Adipose tissue (tissue), 3 donors: ENCODE measurements around the gene YY2. TPM values are rescaled to one million over a fixed set of nuclear protein-coding genes. Genes with fewer than 3 reads are reported as not detected.
"Not testable (repeated sequence)": the region's sequence is repeated elsewhere in the genome, so short reads cannot be mapped to it uniquely, and the experiment has no call there.

Source experiments
- H3K27ac ChIP-seq: one replicate; pipeline ENCODE4 v1.5.1; 2013; ENCODE audit warnings: low read depth, low read length
- WGBS, 3 donors: extraction: QIAGEN DNeasy Blood & Tissue Kit; methylation state at CpG; one replicate each; pipeline ENCODE4 v1.1.7; 2013; 5-methylcytosine and 5-hydroxymethylcytosine counted together
- polyA plus RNA-seq, 3 donors: library from polyadenylated mRNA; stranded (reverse); fragments of 200-250 nt; gene quantifications; one replicate each; pipeline ENCODE4 v1.2.3, GENCODE V29; 2013
- donor health status: healthy with polysubstance abuse.
- donor health status: Bipolar disorder and iron deficiency.
- donor health status: healthy.

The YY2 gene
- polyA plus RNA-seq: 1 to 10 TPM in 2 of 3 donors, under 1 TPM in 1; 0.47 to 1.3 (median 1.1) TPM

- 87 to 99% (median 98%) methylated on average over 22 to 29 of the region's 29 CpGs for WGBS, 3 donors
- no peak within 1 kb of the TSS for H3K27ac ChIP-seq
Measured at GRCh38 chrX:21855937-21856415, at the start of gene YY2. Gene YY2, plus strand, starts transcription at chrX:21855987. Its CDS starts 498 bp downstream, at chrX:21856485.

DNA sequence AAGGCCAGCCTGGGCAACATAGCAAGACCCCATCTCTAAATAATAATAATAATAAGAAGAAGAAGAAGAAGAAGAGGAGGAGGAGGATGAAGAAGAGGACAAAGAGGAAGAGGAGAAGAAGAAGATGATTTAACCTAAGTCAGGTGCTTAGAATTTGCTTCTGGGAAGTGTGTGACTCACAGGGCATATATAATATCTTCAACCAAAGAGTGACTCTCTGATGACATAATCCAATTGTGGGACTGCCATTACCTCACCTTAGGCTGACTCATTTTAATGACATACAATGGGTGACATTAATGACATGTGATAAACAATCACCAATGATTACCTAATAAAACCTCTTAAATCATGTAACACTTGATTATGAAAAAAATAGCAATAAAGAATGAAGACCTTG is 49.1 kb upstream of the YY2 start:
- H3K27ac ChIP-seq: no peak overlapping the region

- WGBS, 3 donors: 64 to 88% (median 82%) methylated on average over 1 of the region's 1 CpG
- H3K27ac ChIP-seq: no peak overlapping the region
Measured at GRCh38 chrX:21811832-21812231, 44.0 kb upstream of the YY2 start.

- WGBS, 3 donors: 63 to 81% (median 75%) methylated on average over 2 of the region's 2 CpGs
- no peak overlapping the region for H3K27ac ChIP-seq
Measured at GRCh38 chrX:21812628-21813027, 43.2 kb upstream of the YY2 start.

GRCh38 chrX:21813612-21814368 is 42.0 kb upstream of the YY2 start:
- no peak overlapping the region for H3K27ac ChIP-seq

DNA sequence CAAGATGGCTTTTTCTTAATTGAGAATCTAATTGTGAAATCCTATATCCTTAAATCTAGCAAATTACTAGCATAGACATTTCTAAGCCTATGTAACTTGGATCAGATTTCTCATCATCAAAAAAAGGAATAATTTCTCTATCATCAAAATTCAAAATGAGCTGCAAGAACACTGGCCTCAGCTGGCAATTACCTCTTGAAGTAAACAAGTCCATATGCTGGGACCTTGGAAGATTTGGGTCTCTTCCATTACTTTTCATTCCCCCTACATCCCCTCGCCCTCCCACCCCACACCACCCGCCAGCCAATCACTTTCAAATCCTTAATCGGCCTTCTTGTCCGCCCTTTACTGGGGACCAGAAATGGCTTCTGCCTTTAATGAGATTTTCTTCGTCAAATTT is 39.7 kb upstream of the YY2 start:
- WGBS, 3 donors: 77 to 93% (median 89%) methylated on average over 5 of the region's 5 CpGs
- H3K27ac ChIP-seq: no peak overlapping the region

DNA sequence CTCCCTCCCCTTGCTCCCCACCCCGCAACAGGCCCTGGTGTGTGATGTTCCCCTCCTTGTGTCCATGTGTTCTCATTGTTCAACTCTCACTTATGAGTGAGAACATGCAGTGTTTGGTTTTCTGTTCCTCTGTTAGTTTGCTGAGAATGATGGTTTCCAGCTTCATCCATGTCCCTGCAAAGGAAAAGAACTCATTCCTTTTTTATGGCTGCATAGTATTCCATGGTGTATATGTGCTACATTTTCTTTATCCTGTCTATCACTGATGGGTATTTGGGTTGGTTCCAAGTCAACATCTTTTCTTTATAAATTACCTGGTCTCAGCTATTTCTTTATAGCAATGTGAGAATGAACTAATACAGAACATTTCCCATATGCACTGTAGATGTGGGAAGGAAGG is 35.6 kb upstream of the YY2 start:
- WGBS, 3 donors: 75 to 100% (median 93%) methylated on average over 1 of the region's 1 CpG
- not testable (repeated sequence) for H3K27ac ChIP-seq

DNA sequence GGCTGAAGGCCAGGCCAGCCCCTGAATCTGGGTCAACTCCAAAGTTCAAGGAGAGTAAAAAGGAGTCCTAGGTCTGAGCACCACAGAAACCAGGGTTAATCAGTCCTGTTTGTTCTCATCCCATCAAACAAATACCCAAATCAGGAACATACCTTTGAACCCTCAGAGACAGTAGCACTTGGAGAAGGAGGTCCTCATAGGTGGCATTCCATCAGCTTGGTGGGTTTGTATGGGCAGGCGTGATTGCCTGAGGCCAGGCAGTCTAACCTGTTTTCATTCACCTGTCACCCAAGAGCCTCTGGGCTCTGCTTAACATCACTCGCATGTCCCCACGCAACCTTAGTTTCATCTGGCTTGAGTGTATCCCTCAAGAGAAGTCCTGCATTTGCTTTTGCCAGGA is 33.9 kb upstream of the YY2 start:
- 85 to 97% (median 94%) methylated on average over 3 of the region's 3 CpGs for WGBS, 3 donors
- H3K27ac ChIP-seq: no peak overlapping the region

GRCh38 chrX:21831496-21831895 is 24.3 kb upstream of the YY2 start:
- no peak overlapping the region for H3K27ac ChIP-seq
- WGBS, 3 donors: 65 to 85% (median 69%) methylated on average over 2 of the region's 2 CpGs

- no peak overlapping the region for H3K27ac ChIP-seq
- 78 to 87% (median 81%) methylated on average over 2 of the region's 2 CpGs for WGBS, 3 donors
Measured at GRCh38 chrX:21837056-21837455, 18.7 kb upstream of the YY2 start.

DNA sequence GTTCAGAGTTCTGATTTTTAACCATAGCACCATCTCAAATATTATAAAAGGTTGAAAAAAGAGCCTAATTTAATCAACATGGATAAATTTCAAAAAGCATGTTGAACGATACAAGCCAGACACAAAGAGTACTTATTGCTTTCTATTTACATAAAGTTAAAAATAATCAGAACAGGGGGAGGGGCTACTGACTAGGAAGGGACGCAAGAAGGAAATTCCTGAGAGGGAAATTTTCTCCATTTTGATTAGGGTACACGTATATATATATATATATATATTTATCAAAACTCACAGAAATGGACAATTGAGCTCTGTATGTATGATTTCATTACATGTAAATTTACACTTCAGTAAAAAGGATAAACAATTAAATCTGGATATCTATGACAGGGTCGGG is 16.9 kb upstream of the YY2 start:
- 0 to 37% (median 2%) methylated on average over 4 of the region's 4 CpGs for WGBS, 3 donors
- no peak overlapping the region for H3K27ac ChIP-seq

DNA sequence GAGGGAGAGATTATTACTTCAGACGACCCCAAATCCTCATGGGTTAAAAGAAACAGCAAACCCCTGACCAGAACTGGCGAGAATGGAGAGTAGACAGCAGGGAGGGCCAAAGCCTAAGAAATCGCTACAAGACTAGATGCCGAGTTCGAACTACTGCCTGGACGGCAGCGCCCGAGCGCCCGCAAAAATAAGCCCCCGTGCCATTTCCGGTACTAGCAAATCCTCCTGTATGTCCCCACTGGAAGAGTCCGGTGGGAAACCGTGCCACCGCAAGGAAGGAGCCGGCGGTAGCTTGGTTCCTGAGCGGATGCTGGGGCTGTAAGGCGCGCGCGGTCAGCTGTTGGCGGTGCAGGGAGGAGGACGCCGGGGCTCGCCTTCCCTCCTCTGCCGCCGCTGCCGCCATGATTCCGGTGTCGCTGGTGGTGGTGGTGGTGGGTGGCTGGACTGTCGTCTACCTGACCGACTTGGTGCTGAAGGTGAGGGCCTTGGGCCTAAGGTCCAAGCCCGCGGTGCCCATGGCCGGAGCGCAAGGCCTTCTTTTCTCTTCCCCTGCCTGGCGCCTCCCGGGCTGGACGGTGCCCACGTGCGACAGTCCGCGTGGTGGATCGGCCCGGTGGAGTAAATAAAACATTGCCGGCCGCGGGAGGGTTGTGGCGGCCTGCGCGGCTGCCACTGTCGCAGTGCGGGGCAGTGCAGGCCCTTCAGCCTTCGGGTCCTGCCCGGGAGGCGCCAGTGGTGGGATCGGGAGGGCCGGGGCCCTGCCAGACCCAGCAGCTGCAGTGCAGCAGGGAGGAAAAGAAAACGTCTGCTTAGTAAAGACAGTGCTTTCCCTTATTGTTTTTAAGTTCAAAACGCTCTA is 16.2 kb upstream of the YY2 start, which contains the start of gene MBTPS2:
TSS of gene MBTPS2 (plus strand) at position 284 of the 859 bp plus-strand sequence. CDS start at position 402, 118 bp downstream.
- 0 to 25% (median 0%) methylated on average over 27 to 60 of the region's 61 CpGs for WGBS, 3 donors
- H3K27ac ChIP-seq: no peak within 1 kb of the TSS

GRCh38 chrX:21840193-21840545 is 15.6 kb upstream of the YY2 start:
- WGBS, 3 donors: 2 to 36% (median 4%) methylated on average over 6 of the region's 6 CpGs
- no peak overlapping the region for H3K27ac ChIP-seq

- WGBS, 3 donors: 30 to 81% (median 60%) methylated on average over 5 of the region's 5 CpGs
- H3K27ac ChIP-seq: no peak overlapping the region
Measured at GRCh38 chrX:21843179-21843578, 12.6 kb upstream of the YY2 start.

DNA sequence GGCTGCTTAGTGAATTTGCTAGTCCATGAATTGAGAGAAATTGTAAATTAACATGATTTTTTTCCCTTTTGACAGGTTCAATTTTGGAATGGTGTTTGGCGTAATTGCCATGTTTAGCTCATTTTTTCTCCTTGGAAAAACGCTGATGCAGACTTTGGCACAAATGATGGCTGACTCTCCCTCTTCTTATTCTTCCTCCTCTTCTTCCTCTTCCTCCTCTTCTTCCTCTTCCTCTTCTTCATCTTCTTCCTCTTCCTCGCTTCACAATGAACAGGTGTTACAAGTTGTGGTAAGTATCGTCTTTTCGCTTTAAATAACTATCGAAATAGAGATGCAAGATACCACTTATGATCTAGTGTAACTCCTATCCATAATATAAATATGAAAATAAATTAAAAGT is 10.7 kb upstream of the YY2 start:
- no peak overlapping the region for H3K27ac ChIP-seq
- WGBS, 3 donors: 86 to 98% (median 90%) methylated on average over 6 of the region's 6 CpGs

- H3K27ac ChIP-seq: no peak overlapping the region
- WGBS, 3 donors: 86 to 95% (median 87%) methylated on average over 1 of the region's 1 CpG
Measured at GRCh38 chrX:21847342-21847741, 8.4 kb upstream of the YY2 start.

DNA sequence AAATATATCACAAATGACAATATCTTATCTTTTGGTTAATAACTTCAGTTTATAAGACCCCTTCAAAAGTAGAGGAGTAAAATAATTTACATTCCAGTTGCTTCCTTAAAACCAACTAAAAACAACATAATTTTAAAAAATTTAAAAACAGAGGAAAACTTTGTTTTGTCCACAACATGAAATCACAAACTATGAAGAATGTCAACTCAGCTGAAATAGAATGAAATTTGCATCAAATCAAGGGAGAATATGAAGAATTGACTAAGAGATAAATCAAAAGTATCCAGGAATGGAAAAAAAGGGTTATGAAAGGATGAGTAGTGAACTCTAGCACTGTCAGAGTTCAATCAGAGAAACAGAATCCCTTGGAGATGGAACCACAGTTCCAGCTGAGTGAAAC is 2.2 kb upstream of the YY2 start:
- no peak overlapping the region for H3K27ac ChIP-seq

DNA sequence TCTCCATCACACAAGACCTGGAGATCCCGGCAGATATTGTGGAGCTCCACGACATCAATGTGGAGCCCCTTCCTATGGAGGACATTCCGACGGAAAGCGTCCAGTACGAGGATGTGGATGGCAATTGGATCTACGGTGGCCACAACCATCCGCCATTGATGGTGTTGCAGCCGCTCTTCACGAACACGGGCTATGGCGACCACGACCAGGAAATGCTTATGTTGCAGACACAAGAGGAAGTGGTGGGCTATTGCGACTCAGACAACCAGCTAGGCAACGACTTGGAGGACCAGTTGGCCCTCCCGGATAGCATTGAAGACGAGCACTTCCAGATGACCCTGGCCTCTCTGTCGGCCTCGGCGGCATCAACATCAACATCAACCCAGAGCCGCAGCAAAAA is 717 bp downstream of the YY2 start:
- no peak overlapping the region for H3K27ac ChIP-seq
- 87 to 96% (median 91%) methylated on average over 21 of the region's 21 CpGs for WGBS, 3 donors

DNA sequence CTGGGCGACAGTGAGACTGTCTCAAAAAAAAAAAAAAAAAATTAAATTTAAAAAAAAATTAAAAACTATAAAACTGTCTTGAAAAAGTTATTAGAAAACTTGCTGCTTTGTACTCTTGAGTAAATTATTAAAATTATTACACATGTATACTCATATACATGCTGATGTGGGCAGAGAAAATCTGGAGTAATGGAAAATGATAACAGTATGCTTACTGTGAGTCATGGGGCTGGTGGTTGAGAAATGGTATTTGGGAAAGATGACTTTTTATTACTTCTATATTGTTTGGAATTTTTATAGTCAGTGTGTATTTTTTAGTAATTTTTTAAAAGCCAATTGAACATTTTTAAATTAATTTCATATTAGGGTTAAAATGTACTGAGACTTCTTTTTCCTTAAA is 7.5 kb downstream of the YY2 start:
- H3K27ac ChIP-seq: no peak overlapping the region
- WGBS, 3 donors: 91 to 100% (median 100%) methylated on average over 1 of the region's 1 CpG

DNA sequence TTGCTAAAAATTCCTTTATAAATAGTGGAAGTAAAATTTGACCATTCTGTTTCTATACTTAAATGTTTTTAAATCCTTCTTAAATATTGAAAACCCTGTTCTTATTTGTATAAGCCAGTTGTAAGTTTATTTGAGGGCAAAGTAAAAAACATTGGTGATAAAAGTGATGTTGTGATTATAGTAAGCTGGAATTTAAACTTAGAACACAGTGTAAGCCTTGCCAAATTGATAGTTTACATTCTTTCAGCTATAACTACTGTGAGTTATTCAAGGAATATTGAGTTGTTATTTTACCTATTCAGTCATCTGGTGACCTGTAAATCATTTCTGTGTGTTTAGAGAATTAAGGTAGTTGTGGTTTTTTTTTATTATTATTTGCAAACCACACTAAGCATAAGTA is 9.6 kb downstream of the YY2 start:
- H3K27ac ChIP-seq: no peak overlapping the region
